HFF-Myc (cell line): ENCODE results near the gene CRYL1.

Experiments
- DNase-seq: peaks from one replicate; pipeline ENCODE4 v3.0.0-alpha.2; 2011; ENCODE audit warnings: low read depth; ENCODE audit errors: extremely low read depth
- H3K4me3 ChIP-seq: replicated peaks from 2 replicates; pipeline ENCODE4 v1.5.1; 2011; ENCODE audit warnings: low read depth, mild to moderate bottlenecking, control low read depth, low read length
- TF ChIP-seq, protein P1 (sequence below): IDR thresholded peaks from 2 replicates; pipeline ENCODE4 v1.5.1; 2012; ENCODE audit warnings: mild to moderate bottlenecking, low read depth, low read length, control low read depth; ENCODE audit errors: missing control alignments

CRYL1 gene

DNA sequence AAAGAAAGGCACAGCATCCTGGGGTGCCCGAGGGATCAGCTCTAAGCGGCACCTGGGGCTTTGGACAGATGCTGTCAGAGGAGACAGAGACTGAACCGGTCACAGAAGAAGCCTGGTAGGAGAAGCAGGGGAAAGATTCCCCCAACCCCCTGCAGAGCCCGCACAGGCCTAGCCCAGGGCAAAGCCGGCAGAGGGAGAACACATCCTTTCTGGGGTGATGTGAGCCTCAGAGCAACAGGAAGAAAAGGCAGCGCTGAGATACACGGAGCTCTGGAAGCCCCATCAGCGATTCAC lies 101.2 kb downstream of the CRYL1 start:
- TF ChIP-seq, protein P1, sequence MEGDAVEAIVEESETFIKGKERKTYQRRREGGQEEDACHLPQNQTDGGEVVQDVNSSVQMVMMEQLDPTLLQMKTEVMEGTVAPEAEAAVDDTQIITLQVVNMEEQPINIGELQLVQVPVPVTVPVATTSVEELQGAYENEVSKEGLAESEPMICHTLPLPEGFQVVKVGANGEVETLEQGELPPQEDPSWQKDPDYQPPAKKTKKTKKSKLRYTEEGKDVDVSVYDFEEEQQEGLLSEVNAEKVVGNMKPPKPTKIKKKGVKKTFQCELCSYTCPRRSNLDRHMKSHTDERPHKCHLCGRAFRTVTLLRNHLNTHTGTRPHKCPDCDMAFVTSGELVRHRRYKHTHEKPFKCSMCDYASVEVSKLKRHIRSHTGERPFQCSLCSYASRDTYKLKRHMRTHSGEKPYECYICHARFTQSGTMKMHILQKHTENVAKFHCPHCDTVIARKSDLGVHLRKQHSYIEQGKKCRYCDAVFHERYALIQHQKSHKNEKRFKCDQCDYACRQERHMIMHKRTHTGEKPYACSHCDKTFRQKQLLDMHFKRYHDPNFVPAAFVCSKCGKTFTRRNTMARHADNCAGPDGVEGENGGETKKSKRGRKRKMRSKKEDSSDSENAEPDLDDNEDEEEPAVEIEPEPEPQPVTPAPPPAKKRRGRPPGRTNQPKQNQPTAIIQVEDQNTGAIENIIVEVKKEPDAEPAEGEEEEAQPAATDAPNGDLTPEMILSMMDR = no peak
- DNase-seq = no peak
- H3K4me3 ChIP-seq = no peak overlapping the region

DNA sequence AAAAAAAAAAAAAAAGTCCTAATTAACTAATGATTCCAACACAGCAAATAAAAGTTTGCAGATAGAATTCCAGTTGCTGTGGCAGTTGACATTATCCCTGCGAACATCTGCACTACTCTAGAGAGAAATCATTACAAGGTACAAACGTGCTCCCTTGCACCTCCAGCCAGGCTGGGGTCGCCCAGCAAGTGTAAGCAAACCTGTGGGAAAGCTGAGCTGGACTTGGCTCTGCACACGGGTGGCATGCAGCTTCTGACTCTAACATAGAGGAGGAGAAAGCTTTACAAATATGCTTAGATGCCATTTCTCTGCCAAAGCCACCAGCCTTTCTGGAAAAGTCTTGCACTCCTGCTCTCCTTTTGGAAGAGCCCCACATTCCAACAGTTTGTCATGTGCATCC lies 103.3 kb downstream of the CRYL1 start:
- TF ChIP-seq, protein P1 = no peak
- H3K4me3 ChIP-seq = no peak overlapping the region
- no peak for DNase-seq

DNA sequence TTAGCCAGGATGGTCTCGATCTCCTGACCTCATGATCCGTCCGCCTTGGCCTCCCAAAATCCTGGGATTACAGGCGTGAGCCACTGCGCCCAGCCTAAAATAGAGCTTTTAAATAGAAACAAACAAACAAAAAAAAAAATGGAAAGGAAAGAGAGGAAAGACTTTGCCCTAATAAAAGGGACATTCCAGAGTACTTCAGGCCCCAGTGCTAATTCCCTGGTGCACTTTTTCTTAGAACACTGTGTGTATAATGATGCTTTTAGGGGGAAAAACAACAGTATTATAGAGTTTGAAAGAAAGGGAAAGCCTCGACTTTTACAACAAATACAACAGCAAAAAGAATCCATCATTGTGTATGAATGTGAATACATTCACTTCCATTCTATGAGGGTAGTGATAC lies 104.7 kb downstream of the CRYL1 start:
- no peak for DNase-seq
- no peak overlapping the region for H3K4me3 ChIP-seq
- TF ChIP-seq, protein P1 = no peak

DNA sequence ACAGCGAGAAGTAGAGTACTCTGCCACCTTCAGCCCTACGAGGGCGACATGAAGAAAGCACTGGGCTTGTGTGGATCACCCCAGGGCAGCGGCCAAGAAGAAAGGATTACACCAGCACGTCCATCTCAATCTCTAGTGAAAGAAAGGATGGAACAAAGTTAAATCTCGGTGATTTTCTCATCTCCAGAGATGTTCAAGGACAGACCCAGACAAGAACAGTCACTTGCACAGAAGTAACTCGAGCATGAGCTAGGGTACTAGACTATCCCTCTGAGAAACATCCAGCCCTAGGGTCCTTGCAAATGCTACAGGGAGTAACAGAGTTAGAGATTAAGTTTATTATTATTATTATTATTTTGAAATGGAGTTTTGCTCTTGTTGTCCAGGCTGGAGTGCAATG lies 106.7 kb downstream of the CRYL1 start:
- DNase-seq = no peak
- TF ChIP-seq, protein P1 = no peak
- no peak overlapping the region for H3K4me3 ChIP-seq

DNA sequence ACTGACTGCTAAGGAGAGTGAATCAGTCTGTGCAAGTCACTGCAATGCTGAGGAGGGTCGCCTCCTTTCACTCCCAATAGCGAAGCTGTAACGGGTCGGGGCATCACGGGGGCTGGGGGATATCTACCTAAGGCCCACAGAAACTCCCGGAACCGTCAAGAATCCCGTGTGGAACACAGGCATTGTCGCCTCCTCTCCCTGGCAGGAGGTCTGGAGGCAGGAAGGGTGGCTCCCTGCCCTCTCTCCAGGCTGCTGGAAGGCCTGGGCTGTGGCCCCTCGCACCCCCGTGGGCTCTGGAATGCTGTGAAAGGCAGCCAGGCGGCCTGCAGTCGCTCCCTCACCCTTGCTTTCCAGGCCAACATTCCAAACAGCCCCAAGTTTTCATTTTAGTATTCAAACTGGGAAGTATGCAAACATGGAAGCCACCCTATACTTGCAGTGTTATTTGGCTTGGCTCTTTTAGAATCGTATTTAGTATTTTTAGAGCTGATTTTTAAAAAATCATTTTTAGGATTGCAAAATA lies 109.4 kb downstream of the CRYL1 start:
- DNase-seq = no peak
- no peak overlapping the region for H3K4me3 ChIP-seq
- TF ChIP-seq, protein P1 = no peak

DNA sequence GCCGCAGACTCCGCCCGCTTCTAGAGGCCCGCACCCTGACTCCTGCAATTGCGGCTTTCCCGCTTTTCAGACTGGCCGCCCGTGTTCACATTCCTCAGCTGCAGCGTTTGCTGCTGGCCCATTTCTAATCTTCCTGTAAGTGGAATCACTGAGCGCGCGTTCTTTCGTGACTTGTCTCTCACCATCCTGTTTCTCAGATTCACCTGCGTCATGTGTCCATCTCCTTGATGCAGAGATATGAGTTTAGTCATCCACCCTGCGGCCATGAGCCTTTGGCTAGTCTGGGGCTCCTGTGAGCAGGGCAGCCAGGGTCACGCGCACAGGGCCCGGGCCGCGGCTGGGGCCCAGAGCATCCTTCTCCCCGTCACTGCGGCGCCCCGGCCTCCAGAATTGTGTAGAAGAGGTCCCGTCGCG lies 110.0 kb downstream of the CRYL1 start:
- no peak overlapping the region for H3K4me3 ChIP-seq
- TF ChIP-seq, protein P1 = no peak
- DNase-seq = no peak

DNA sequence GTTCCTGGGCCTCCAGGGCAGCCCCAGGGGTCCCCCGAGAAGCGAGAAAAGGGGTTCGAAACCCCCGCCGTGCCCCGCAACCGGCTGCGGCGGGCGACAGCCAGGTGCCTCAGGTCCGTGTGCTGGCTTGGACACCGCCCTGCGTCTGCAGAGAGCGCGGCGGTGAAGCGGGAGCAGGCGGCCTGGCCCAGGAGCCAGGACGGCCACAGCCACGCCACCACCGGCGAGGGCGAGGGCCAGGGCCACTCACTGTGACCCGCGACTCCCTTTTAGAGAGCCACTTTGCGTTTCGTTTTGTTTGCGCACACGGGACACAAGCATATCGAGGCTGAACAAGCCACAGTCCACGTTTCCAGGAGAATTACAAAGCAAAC lies 110.4 kb downstream of the CRYL1 start:
- DNase-seq = no peak
- TF ChIP-seq, protein P1 = no peak
- H3K4me3 ChIP-seq = no peak overlapping the region
